Measurements from ENCODE around the gene ZDHHC8. TPM values are rescaled to one million over a fixed set of nuclear protein-coding genes. Genes with fewer than 3 reads are reported as not detected.

ZDHHC8 gene
- total RNA-seq, 1 experiment from 2014 or later: 51.7 TPM

GRCh38 chr22:20149257-20150250 lies 17.9 kb downstream of the ZDHHC8 start:
- WGBS (ENCODE audit: extremely low coverage, insufficient read length, low lambda C conversion rate): no CpG with 5 or more reads among the region's 32 CpGs
- Histone ChIP-seq H3K23ac (ENCODE audit: insufficient read length, low read depth, low read length) (no peak overlapping the region), H2AFZ (ENCODE audit: low read length) (no peak overlapping the region), H2BK120ac (ENCODE audit: low read depth, low read length, poor library complexity, severe bottlenecking) (no peak overlapping the region), H3T11ph (ENCODE audit: low read length) (no peak overlapping the region), H2AK5ac (ENCODE audit: insufficient read length, low read length) (no peak overlapping the region), H3K56ac (ENCODE audit: insufficient read length, low read depth, low read length) (no peak overlapping the region), H4K20me1 (ENCODE audit: control insufficient read depth, insufficient read depth, insufficient read length) (no peaks in the 10 kb centered on the region), H4K91ac (ENCODE audit: insufficient read length, low read depth, low read length) (no peak overlapping the region), H3K79me1 (ENCODE audit: insufficient read depth, low read depth, low read length, poor library complexity, severe bottlenecking) (no peaks in the 10 kb centered on the region), H4K5ac (ENCODE audit: insufficient read length, low read depth, low read length) (no peak overlapping the region), H3K4me1 (ENCODE audit: insufficient read depth, low read length) (no peaks in the 10 kb centered on the region), H2BK12ac (ENCODE audit: insufficient read length, low read depth, low read length) (no peak overlapping the region), H3K23me2 (ENCODE audit: insufficient read length, low read depth, low read length, poor library complexity, severe bottlenecking) (peaks cover 5% of the 10 kb centered on the region), H3K9me3 (ENCODE audit: control insufficient read depth, low read depth, low read length) (no peaks in the 10 kb centered on the region), H4K8ac (replicated peaks; ENCODE audit: insufficient read length, low read depth, low read length) (no peak overlapping the region), H3K27me3 (ENCODE audit: insufficient read depth, low read length) (no peaks in the 10 kb centered on the region), H2BK20ac (ENCODE audit: low read depth, low read length, poor library complexity, severe bottlenecking) (no peak overlapping the region), H3K4me2 (ENCODE audit: insufficient read depth, insufficient read length, low read length) (no peak overlapping the region), H2BK5ac (ENCODE audit: insufficient read length, low read length) (no peak overlapping the region), H3K18ac (ENCODE audit: insufficient read length, low read depth, low read length) (no peak overlapping the region), H3K79me2 (ENCODE audit: insufficient read depth, low read length) (no peaks in the 10 kb centered on the region), H3K9ac (ENCODE audit: extremely low read depth, insufficient read length, low read length) (no peak overlapping the region), H3K27ac (ENCODE audit: insufficient read length, low read depth, low read length) (no peak overlapping the region), H2BK15ac (ENCODE audit: low read depth, low read length) (no peak overlapping the region), H3K14ac (ENCODE audit: insufficient read depth, low read length) (no peak overlapping the region), H3K4ac (ENCODE audit: low read depth, low read length) (no peak overlapping the region)
- H3K4me1 Mint-ChIP-seq: peaks cover 3 to 5% of the 10 kb centered on the region in 2 experiments; a peak in 3 of 4 replicates
- no peak for DNase-seq
- H3K9me3 Mint-ChIP-seq: no peaks in the 10 kb centered on the region; a peak in 1 of 5 replicates
- no peak for TF ChIP-seq CTCF (conservative IDR thresholded peaks at IDR 0.05)
- no peak overlapping the region for H3K27ac Mint-ChIP-seq
- H3K27me3 Mint-ChIP-seq (ENCODE audit: low read depth): no peaks in the 10 kb centered on the region
- H3K4me3 Mint-ChIP-seq: no peak overlapping the region
- no peaks in the 10 kb centered on the region; a peak in 1 of 7 replicates for H3K36me3 Mint-ChIP-seq (ENCODE audit: insufficient read depth in 1 of 3, low read depth in 3 of 3)
